GM12873 (cell line): ENCODE measurements around the gene PLEKHG5.

ENCODE experiments used
- CTCF ChIP-seq: IDR thresholded peaks from 2 replicates; pipeline ENCODE4 v1.5.1; 2012; ENCODE audit warnings: low read depth, mild to moderate bottlenecking, moderate library complexity, low read length, control low read depth; ENCODE audit not compliant: insufficient read depth; ENCODE audit errors: missing control alignments

PLEKHG5 gene

GRCh38 chr1:6417961-6418667, 73.4 kb downstream of the PLEKHG5 start:
- no peak for TF ChIP-seq CTCF
